Suprapubic skin (tissue), 4 donors: Measurements from ENCODE around the gene TXNIP.

ENCODE experiments used
- EP300 ChIP-seq: sonication (generic); formaldehyde crosslinking; IDR thresholded peaks from one replicate; pipeline ENCODE4 v1.6.1; 2017; ENCODE audit warnings: antibody characterized with exemption
- POLR2A ChIP-seq, 2 donors: fragments of 450-650 bp; IDR thresholded peaks; one replicate each; pipeline ENCODE4 v1.6.1; 2017; ENCODE audit warnings: antibody characterized with exemption in 2 of 2, mild to moderate bottlenecking in 2 of 2, moderate library complexity in 2 of 2
- POLR2AphosphoS5 ChIP-seq, 3 donors: sonication (generic); formaldehyde crosslinking; IDR thresholded peaks; one replicate each; pipeline ENCODE4 v1.6.1; 2017; ENCODE audit warnings: antibody characterized with exemption in 3 of 3
- TF ChIP-seq, protein P1 (sequence below), 2 donors: fragments of 200-600 bp in 1 of 2; fragments of 450-650 bp in 1 of 2; sonication (generic) in 1 of 2; IDR thresholded peaks; one replicate each; pipeline ENCODE4 v1.5.1; 2016 to 2019; ENCODE audit warnings: antibody characterized with exemption in 2 of 2, mild to moderate bottlenecking in 1 of 2, moderate library complexity in 1 of 2

DNA sequence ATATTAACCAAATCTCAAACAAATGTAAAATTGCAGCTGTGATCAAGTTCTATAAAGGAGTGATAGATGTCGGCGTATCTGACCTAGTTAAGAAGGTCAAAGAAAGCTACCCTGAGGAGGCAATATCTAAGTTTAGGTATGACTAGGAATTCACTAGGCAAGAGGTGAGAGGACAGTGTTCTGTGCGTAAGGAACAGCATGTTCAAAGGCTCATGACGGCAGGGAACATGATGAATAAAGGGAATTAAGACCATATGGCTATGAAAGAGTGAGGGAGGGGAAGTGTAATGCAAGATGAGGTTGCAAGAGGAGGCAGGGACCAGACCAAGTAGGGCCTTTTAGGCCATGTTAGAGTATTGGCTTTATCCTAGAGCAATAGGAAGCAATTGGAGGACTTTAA, 47.2 kb downstream of the TXNIP start:
- TF ChIP-seq, protein P1, sequence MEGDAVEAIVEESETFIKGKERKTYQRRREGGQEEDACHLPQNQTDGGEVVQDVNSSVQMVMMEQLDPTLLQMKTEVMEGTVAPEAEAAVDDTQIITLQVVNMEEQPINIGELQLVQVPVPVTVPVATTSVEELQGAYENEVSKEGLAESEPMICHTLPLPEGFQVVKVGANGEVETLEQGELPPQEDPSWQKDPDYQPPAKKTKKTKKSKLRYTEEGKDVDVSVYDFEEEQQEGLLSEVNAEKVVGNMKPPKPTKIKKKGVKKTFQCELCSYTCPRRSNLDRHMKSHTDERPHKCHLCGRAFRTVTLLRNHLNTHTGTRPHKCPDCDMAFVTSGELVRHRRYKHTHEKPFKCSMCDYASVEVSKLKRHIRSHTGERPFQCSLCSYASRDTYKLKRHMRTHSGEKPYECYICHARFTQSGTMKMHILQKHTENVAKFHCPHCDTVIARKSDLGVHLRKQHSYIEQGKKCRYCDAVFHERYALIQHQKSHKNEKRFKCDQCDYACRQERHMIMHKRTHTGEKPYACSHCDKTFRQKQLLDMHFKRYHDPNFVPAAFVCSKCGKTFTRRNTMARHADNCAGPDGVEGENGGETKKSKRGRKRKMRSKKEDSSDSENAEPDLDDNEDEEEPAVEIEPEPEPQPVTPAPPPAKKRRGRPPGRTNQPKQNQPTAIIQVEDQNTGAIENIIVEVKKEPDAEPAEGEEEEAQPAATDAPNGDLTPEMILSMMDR (IDR thresholded peaks at IDR 0.05), result no peak
- no peak for TF ChIP-seq POLR2AphosphoS5 (IDR thresholded peaks at IDR 0.05)
- no peak for TF ChIP-seq POLR2A (IDR thresholded peaks at IDR 0.05)
- TF ChIP-seq EP300, result peak; percentile 27
